GM03348 (cell line): Measurements from ENCODE around the gene COX4I1.
"Not testable (repeated sequence)": the region's sequence is repeated elsewhere in the genome, so short reads cannot be mapped to it uniquely, and the experiment has no call there.

Source experiments
- DNase-seq: peaks from one replicate; pipeline ENCODE4 v3.0.0; 2012; ENCODE audit warnings: low spot score

The COX4I1 gene

DNA sequence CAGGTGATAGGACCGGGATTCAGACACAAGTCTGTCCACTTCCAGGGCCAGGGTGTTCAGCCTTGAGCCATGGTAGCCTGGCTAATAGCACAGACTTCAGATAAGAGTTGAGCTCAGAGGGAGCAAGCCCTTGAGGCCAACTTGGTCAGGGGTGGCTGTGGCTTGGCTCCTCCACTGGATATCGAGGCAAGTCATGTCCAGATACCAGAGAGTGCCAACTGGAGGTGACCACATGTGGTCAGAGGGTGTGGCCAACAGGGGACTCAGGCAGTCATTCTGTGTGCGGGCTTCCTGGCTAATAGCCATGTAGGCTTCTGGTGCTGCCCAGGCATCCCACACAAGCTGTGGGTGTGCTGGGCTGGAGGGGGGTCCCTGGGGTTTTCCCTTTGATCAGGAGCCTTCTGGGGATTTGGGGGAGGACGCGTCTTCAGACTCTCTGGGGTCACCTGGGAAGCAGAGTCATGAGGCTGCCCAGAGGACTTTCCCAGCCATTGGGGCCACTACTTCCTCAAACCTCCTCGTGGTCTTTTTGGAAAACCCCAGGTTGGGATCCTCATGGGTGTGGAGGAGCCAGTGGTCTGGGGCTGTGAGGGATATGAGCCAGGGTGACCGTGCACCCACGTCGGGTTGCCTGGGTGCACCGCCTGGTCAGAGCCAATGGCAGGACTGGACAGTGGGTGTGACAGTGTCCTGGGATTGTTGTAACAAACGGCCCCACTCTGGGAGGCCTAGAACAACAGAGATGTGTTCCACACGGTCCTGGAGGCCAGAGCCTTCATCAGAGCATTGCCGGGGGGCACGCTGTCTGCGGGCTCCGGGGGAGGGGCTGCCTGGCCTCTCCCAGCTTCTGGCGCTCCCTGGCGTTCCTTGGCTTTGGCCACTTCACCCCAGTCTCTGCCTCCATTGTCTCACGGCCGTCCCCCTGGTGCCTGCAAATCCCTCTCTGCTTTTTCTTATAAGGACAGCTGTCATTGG is 25.0 kb downstream of the COX4I1 start:
- DNase-seq: no peak

DNA sequence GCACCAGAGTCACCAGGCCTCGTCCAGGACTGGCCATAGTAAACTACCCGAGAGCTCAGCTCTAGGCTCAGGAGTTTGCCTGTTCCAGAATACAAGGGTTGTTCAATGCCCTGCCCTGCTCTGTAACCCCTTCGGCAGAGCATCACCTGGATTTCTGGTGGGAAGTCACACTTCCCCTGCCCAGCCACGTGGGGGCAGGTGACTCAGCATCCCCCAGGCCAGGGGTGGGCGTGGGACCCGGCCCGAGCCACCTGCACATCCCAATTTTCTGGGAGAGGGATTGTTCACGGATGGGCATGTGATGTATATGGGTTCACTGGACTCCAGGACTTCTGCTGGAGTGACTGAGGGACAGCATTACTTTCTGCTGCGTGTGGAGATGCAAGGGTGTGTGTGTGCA is 25.8 kb downstream of the COX4I1 start:
- DNase-seq: no peak

DNA sequence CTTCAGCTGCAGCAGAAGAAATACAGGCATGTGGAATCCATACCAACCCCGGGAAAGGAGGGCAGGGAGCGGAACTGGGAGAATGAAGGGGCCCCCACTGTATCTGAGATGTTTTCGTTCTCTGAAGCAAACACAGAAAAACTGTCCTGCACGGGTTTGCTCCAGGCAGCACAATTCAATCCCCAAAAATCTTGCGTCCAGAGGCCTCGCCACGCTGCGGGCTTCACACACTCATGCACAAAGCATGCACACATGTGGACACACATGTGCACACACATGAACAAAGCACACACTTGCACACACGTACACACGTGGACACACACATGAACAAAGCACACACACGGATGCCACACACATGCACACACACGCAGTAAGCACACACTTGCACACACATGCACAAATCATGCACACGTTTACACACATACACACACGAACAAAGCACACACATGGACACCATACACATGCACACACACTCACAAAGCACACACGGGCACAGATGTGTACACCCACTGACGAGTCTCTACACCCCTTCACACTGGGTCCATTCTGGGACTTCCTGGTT is 27.3 kb downstream of the COX4I1 start:
- DNase-seq: no peak

DNA sequence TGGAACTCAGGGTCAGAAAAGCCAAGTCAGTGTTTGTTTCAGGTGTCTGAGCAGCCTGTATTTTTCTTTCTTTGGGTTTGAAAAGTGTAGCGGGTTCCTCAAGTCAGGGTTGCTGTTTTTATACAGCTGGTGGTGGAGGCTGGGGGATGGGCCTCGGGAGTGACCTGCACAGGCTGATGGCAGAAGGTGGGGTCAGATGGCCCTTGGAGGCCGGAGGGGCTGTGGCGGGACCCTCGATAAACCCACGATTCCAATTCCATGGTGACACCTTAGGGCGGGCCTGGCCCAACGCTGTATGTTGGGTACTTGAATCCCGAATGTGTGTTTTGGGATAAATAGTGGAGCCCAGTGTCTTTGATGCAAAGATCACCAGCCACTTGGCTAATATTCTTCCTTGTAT is 28.7 kb downstream of the COX4I1 start:
- DNase-seq: no peak

DNA sequence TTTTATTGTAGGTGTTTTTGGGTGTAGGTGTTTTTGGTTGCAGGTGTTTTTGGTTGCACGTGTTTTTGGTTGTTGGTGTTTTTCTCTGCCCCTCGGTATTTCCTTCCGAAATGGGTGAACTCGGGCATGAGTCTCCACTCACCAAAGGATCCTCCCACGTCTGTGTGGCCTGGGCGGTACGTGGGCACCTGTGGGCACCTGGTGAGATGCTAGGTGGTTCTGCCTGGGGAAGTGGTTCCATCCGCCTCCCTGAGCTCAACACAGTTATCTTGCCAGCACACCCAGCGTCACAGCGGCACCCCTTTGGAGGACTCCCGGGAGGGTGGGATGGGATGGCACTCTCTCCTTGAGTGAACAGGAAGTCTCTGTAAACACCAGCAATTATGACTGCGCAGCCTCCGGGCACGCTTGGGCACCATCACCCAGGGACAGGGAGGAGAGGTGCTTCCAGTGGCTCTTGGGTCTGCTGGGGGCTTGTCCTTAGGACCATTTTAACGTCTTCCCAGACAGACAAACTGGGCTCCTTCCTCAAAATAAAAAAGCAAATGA is 29.8 kb downstream of the COX4I1 start:
- no peak for DNase-seq

DNA sequence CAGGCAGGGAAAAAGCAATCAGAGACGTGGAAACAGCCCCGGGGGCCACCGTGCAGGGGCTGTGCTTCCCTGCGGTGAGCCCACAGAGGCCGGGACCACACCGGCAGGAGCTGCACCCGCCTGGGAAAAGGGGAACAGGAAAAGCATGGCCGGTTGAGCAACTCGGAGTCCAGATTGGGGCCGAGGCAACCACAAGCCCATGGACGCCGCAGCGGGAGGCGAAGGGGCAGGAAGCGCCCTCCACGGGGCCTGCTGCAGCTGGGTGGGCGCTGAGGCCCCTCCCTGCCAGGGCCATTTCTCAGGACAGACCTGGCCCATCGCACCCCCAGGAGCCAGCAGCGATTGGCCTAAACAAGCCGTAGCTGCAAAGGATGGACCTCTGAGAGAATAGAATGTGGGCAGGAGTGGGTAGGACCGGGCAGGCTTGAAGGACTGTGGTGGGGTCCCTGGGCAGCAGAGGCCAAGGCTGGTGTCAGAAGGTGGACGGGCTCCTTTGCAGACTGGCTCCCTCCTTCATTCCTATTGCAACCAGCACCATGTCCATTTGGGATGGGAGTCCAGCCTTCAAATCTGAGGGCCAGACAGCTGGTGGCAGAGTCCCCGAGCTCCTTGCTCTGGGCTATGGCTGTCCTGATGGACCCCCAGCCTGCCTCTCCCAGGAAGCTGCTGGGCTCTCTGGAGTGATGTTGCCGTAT is 30.4 kb downstream of the COX4I1 start:
- no peak for DNase-seq

DNA sequence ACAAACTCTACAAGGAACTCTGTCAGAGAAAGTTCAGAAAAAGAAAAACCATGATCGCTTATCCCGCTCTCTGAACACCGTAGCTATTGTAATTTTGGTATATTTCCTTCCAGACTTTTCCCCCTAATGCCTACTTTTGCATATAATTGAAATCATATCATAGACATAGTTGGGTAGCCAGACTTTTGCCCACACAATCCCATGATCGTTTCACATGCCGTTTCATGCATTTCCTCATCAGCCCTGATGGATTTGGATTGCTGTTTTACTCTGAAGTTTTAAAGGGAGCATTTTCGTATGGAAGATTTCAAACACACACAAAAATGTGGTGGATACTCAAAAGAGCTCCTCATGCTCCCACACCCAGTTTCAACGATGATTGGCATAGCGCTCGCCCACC is 31.3 kb downstream of the COX4I1 start:
- DNase-seq: no peak

DNA sequence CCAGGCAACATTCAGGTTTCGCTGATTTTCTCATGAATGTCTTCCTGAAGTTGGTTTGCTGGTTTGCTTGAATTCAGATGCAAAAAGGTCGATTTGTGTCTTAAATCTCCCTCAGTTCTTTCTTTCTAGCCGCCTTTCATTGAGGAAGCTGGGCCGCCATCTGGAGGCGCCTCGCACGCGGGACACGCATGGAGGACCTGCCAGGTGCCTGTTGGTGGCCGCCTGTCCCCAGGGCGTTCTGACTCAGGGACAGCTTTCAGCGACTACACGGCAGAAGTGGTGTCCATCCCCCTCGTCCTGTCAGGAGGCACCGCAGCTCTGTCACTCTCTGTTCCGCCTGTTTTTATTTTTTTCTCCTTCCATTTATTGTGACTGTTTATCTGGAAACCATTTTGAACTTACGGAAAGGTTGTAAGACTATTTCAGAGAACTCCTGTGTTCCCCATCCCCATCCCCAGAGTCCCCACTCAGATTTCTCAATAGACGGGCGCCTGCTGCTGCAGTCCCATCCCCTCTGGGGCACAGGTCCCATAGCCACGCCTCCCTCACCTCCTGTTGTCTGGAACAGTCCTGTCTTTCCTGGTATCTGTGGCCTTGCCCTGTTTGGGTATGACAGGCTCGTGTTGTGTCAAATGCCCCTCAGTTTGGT is 33.2 kb downstream of the COX4I1 start:
- no peak for DNase-seq

DNA sequence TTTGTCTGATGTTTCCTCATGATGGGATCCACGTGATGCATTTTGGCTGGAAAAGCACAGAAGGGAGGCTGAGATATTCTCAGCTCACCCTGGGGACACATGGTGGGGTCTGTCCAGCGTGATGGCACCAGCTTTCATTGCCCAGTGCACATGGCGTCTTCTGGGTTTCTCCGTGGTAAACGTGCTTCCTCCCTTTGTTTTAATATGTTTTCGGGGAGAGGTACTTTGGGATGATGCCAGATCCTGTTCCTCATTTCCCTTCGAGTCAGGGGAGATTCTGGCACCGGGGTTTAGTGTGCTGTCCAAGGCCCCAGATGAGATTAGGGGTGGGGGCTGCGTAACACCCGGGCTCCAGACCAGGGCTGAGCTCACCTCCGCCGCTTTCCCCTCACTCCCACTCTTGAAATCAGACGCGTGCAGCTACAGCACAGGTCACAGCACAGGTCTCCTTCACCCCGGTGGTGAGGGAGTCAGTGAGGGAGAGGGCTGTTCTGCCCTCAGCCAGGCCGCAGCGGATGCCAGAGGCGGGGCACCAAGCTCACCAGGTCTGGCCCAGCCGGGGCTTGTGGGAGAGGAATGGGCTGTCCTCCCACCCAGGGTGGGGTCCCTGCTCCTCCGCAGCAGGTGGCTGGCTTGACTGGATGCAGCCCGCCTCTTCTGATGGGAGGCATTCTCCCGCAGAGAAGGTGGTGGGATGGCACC is 33.9 kb downstream of the COX4I1 start:
- DNase-seq: no peak

DNA sequence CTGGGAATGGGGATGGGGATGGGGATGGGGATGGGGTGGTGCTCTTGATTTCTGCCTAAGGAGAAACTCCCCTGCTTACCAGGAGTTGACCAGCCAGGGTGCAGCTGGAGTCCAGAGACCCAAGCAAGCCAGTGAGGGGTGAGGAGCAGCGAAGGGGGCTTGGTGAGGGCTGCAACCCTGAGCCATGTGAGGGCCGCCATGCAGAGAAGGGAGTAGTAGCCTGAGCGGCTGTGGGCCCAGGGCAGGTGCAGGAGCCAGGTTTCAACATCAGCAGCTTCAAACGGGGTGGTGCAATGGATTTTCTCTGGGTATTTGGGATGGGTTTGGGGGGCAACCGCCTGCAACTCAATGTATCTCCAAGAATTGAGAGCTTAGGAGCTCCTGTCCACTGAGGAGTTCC is 35.2 kb downstream of the COX4I1 start:
- DNase-seq: no peak

DNA sequence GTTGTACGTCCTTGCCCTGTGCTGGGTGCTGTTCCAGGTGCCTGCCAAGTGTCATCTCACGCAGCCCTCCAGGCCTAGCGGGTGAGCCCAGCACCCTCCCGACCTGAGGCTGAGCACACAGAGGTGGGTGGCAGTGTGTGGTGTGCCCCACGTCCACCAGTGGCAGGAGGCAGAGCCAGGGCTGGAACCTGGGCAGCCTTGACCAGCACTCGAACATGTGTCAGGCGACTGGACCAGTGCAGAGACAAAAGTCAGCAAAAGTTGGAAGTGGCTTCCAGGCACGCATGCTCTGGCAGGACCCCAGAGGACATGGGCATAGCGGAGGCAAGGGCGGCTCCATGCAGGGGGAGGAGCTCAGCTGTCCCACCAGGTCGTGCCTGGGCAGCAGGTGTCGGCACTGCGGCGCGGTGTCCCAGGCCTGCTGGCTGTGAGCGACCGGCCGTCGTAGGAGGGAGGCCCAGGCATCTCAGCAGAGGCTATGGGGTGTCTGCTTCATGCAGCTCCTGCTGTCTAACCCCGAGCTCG is 35.8 kb downstream of the COX4I1 start:
- DNase-seq: no peak

DNA sequence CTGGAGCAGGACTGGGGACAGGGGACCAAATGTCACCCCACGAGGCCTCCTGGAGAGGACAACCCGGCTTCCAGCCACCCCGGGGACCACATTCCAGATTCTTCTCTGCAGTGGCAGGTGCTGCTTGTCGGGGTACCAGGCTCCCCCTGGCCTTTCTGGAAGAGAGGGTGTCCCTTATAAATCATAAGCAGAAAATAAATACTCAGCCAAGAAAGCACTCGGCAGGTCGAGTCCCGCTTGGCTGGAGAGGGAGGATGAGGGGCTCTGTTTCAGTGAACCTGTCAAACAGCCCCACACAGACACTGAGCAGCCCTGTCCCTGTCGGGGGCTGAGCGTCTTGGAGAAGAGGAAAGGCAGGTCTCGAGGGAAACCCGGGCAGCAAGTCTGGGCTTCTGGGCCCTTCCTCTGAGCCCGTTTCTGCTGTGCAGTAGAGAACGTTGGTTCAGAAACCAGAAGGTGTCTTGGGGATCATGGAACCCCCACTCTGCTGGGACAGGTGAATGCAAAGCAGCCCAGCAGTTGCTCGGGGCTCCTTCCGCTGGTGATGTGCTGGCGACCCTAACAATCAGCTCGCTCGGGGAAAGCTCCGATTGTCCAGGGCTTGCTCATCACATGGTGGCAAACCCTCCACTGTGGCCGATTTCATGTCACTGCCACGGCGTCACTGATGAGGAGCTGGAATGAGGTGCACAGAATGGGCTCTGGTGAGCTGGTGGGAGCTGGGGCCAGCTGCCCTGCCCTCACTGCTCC is 36.6 kb downstream of the COX4I1 start:
- DNase-seq: no peak

DNA sequence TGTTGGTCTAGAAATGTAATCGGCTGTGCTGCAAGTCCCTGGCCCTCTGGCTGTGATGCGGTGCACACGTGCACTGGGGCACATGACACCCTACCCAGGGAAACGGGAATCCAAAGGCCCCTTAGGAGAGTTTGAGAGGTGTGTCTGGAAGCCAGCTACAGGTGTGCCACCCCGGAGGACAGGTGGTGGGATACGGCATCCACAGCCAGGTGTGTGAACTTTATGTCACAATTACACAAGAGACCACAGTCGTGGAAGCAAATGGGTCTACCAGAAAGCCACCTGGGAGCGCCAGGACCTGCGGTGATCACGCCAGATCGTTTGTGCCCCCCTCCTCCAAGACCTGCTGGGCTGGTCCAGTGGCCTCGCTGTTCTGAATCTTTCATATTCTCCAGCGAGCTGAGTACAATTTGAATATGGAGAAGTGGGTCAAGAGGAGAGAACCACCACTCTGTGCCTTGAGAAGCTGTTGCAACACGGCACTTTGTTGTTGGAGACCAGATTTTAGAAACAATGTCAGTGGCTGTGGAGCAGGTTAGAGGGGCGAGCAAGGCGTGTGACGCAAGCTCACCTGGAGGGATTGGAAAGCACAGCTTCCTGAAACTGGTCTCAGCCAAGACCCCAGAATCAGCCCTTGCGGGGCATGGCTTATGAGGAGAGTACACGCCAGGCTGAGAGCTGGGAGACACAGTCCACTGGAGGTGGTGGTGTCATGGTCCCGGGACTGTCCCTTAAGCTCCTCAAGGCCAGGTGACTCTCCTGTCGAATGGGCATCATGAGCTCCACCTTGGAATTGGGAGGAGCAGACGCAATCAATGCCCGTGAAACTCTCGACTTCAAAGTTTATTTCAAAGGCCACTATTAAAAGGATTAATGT is 37.4 kb downstream of the COX4I1 start:
- DNase-seq: no peak

DNA sequence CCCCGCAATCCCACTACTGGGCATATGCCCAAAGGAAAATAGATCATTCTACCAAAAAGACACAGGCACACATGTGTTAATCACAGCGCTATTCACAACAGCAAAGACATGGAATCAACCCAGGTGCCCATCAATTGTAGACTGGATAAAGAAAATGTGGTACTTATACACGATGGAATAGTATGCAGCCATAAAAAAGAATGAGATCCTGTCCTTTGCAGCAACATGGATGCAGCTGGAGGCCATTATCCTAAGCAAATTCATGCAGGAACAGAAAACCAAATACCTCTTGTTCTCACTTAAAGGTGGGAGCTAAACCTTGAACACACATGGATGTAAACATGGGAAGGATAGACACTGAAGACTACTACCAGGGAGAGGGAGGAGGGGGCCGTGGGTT is 38.2 kb downstream of the COX4I1 start:
- DNase-seq: not testable (repeated sequence)

DNA sequence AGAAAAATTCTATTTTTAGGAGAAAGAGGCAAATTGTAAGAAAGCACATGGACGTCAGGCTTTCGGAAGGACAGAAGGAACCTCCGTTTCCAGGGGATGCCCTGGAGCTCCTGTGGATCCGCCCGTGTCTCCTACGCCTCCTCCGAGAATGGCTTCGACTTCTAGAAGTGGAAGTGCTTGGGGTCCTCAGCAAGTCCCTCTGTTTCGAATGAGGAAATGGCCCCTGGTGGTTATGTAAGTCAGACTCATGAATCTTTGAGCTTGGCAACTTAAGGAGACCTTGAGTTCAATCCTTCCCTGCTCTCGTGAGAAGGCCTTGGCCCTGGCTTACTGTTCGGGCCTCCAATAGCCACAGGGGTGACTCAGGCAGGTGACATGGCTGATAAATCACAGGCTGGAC is 38.9 kb downstream of the COX4I1 start:
- no peak for DNase-seq

DNA sequence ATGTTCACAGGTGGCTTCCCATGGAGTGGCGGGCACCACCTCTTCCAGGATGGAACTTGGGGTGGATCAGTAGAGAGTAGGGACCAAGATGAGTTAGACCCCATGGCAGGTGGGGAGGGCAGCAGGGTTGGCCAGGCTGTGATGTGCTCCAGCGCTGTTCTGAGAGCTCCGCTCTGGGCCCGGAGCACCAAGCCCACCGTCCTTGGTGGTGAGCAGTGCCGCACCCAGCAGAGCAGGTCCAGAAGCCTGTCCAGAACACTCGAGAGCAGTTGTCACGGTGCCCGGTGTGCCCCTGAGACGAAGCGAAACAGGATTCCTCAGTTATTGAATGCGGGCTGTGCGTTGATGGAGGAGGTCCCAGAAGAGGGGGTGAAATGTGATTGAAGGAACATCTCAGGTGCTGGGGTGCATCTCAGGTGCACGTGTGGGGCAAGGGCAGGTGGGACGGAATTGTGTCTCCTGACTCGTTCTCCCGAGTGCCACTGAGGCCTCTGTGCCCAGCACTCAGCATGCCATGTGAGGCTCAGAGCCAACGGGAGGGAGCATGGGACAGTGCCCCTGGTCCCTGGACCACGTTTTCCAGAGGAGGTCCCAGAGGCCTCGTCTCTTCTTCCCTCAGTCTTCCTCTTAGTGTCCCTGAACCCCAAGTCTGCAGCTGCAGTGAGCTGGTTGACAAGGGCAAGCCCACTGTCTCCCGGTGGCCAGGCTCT is 39.5 kb downstream of the COX4I1 start:
- no peak for DNase-seq

DNA sequence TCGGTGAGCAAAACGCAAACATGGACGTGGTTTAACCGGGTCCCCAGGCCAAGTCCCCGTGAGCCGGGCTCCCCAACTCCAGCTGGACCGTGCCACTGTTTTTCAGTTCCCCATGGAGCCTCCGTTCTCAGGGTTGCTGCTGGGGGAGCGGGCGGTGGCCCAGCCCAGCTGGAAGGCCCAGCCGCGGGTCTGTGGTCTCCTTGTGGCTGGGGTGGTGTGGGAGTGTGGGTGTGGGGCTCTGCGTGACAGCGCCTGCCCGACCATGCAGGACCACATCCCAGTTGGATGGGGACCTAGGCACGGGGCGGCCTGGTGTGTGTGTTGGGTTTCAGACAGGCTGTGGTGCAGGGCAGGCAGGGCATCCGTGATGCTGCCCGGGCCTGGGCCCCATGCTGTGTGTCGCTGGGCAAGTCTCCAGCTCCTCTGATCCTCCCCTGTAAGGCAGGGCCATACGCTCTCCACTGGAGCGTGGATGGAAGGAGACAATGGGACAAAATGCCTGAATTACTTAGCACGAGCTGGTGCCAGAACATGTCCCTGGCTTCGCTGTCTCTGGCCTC is 40.3 kb downstream of the COX4I1 start:
- no peak for DNase-seq

DNA sequence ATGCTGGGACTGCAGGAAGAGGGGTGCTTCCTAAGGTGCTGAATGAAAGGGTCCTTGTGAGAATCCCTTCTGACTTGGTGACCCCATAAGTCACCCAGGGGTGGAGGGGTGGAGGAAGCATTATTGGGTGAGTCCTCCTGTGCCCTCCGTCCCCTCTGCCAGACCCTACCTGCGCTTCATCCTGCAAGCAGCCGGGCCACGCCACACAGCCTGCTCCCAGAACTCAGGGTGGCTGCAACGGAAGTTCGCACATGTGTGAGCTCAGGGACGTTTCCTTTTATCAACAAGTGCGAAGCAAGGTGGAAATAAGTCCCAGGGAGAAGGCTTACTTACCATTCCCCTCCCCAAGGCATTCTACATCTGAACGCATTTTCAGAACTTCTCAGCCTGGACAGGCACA is 40.9 kb downstream of the COX4I1 start:
- no peak for DNase-seq

DNA sequence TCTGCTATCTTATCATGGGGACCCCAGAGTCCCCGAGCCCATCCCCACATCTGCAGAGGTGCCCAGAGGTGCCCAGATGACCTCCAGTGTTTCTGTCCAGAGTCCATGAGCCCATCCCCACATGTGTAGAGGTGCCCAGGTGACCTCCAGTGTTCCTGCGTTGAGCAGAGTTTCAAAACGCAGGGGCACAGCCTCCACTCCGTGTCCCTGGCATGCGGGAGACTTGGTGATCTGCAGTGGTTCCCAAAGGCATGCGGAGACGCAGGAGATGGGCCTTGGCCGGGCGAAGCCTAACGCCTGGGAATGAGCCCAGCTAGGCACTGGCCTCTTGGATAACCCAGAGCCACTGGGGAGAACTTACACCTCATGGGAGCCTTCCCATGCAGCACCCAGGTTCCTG is 41.3 kb downstream of the COX4I1 start:
- no peak for DNase-seq
